ENCODE measurements around the gene NIPA2. TPM values are rescaled to one million over a fixed set of nuclear protein-coding genes. Genes with fewer than 3 reads are reported as not detected.

NIPA2 gene
- total and polyA plus RNA-seq, 4 donors, result 11.7 to 31.6 (median 20.9) TPM

GRCh38 chr15:22839046-22839695 is 705 bp downstream of the NIPA2 start:
- Histone ChIP-seq H3K4me1 (ENCODE audit: control insufficient read depth in 4 of 4, insufficient read depth in 4 of 4, low read length in 3 of 4) (peaks cover 0 to 8% (median 3%) of the 10 kb centered on the region in 4 donors), H3K36me3 (ENCODE audit: control insufficient read depth in 4 of 4, insufficient read depth in 3 of 4, low read depth in 1 of 4, low read length in 3 of 4) (peaks cover 0 to 3% (median under 1%) of the 10 kb centered on the region in 4 donors), H3K27ac (ENCODE audit: low read depth in 1 of 2, low read length in 2 of 2) (peak overlapping the region; percentile 96 to 98), H3K9ac (ENCODE audit: low read depth in 1 of 2, low read length in 2 of 2) (peak overlapping the region; percentile 90 to 95), H3K4me3 (ENCODE audit: low read depth in 1 of 3, low read length in 3 of 3) (peak overlapping the region; percentile 87 to 98 (median 94)), H3K9me3 (ENCODE audit: control insufficient read depth in 4 of 4, low read length in 3 of 4) (no peaks in the 10 kb centered on the region), H3K27me3 (ENCODE audit: control insufficient read depth in 4 of 4, insufficient read depth in 4 of 4, low read length in 3 of 4) (no peaks in the 10 kb centered on the region)
- under 1% methylated on average over 16 of the region's 16 CpGs for WGBS
- no peak for TF ChIP-seq RAD21 (IDR thresholded peaks at IDR 0.05)
- TF ChIP-seq RXRA (IDR thresholded peaks at IDR 0.05), result no peak
- TF ChIP-seq FOXA1 (IDR thresholded peaks at IDR 0.05), result no peak
- TF ChIP-seq EGR1 (IDR thresholded peaks at IDR 0.05; ENCODE audit: low read depth in 2 of 2), result no peak
- no peak for TF ChIP-seq HNF4G (IDR thresholded peaks at IDR 0.05)
- DNase-seq (ENCODE audit: low spot score), result no peak

DNA sequence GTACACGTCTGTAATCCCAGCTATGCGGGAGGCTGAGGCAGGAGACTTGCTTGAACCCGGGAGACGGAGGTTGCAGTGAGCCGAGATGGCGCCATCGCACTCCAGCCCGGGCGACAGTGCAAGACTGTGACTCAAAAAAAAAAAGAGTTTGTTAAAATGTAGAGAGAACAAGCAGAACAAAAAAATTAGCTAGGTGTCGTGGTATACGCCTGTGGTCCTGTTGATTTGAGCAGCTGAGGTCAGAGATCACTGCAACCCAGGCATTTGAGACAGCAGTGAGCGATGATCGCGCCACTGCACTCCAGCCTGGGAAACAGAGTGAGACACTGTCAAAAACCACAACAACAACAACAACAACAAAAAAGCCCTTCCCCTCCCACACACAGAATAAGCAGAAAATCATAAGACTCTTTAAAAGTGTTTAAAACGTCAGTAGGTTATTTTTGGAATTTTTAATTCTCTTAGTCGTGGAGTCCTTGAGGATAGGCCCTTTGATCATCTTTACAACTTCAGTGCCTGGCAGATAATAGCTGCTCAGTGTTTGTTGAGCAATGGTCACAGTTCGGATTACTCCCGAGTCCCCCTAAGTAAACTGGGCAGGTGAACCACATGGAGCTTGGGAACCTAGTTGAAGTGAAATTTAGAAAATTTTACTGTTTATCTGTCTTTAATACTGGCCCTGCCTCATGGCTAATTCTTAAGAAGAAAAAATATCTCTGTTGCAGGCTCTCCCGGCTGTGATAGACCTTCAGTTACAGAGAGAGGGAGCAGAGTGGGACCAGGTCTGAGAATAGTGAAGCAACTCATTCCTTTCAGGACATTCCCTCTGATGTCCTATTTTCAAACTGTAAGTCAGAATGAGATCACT is 6.2 kb downstream of the NIPA2 start:
- no peak for DNase-seq (ENCODE audit: low spot score)
- Histone ChIP-seq H3K27ac (ENCODE audit: low read depth in 1 of 2, low read length in 2 of 2) (no peak overlapping the region), H3K9ac (ENCODE audit: low read depth in 1 of 2, low read length in 2 of 2) (no peak overlapping the region), H3K9me3 (ENCODE audit: control insufficient read depth in 4 of 4, low read length in 3 of 4) (no peaks in the 10 kb centered on the region), H3K4me1 (ENCODE audit: control insufficient read depth in 4 of 4, insufficient read depth in 4 of 4, low read length in 3 of 4) (peaks cover 0 to 4% (median 3%) of the 10 kb centered on the region in 4 donors), H3K4me3 (ENCODE audit: low read depth in 1 of 3, low read length in 3 of 3) (no peak overlapping the region), H3K36me3 (ENCODE audit: control insufficient read depth in 4 of 4, insufficient read depth in 3 of 4, low read depth in 1 of 4, low read length in 3 of 4) (peaks cover 5 to 19% (median 11%) of the 10 kb centered on the region in 4 donors), H3K27me3 (ENCODE audit: control insufficient read depth in 4 of 4, insufficient read depth in 4 of 4, low read length in 3 of 4) (no peaks in the 10 kb centered on the region)
- TF ChIP-seq, protein P1, sequence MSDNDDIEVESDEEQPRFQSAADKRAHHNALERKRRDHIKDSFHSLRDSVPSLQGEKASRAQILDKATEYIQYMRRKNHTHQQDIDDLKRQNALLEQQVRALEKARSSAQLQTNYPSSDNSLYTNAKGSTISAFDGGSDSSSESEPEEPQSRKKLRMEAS (IDR thresholded peaks at IDR 0.05), result no peak
- TF ChIP-seq ZBTB33 (IDR thresholded peaks at IDR 0.05) (no peak), YY1 (IDR thresholded peaks at IDR 0.05) (no peak), EGR1 (IDR thresholded peaks at IDR 0.05; ENCODE audit: low read depth in 2 of 2) (no peak)
- TF ChIP-seq, protein P2, sequence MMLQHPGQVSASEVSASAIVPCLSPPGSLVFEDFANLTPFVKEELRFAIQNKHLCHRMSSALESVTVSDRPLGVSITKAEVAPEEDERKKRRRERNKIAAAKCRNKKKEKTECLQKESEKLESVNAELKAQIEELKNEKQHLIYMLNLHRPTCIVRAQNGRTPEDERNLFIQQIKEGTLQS (IDR thresholded peaks at IDR 0.05), result no peak
- WGBS, result 87% methylated on average over 19 of the region's 19 CpGs

DNA sequence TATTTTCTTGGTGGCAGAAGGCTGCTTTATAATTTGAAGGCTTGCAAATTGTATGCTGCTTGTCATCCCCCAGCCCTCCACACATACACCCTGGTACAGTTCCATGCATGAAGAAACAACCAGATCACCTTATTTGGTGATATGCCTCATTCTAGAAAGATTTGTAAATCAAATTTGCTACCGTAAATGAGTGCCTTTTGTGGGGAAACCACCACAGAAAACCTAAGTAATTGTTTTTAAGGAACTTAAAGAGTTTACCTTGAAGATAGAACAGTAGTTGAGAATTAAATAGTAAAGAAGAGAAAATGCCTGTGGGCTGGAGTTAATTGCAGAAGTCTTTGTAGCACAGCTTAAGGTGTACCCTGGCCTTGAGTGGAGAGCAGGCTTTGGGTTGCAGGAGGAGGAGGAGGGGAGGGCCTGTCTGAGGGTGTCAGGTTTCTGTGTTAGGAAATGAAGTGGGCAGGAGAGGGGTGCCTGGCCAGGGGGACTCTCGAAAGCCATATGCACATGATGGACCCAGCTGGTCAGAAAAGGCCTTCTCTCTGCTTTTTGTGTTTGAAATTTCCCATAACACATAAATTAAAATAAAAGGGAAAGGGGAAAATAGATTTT is 6.9 kb downstream of the NIPA2 start:
- peaks cover 0 to 3% (median 0%) of the 10 kb centered on the region in 4 donors for H3K4me1 ChIP-seq (ENCODE audit: control insufficient read depth in 4 of 4, insufficient read depth in 4 of 4, low read length in 3 of 4)
- WGBS, result 87% methylated on average over 2 of the region's 2 CpGs
- TF ChIP-seq JUND (IDR thresholded peaks at IDR 0.05) (no peak), FOXA2 (IDR thresholded peaks at IDR 0.05) (no peak), ZBTB33 (IDR thresholded peaks at IDR 0.05) (no peak), FOXA1 (IDR thresholded peaks at IDR 0.05) (no peak), SP1 (IDR thresholded peaks at IDR 0.05) (no peak), RAD21 (IDR thresholded peaks at IDR 0.05) (no peak)
- H3K36me3 ChIP-seq (ENCODE audit: control insufficient read depth in 4 of 4, insufficient read depth in 3 of 4, low read depth in 1 of 4, low read length in 3 of 4), result peaks cover 5 to 20% (median 11%) of the 10 kb centered on the region in 4 donors
- DNase-seq (ENCODE audit: low spot score), result no peak
- no peaks in the 10 kb centered on the region for H3K9me3 ChIP-seq (ENCODE audit: control insufficient read depth in 4 of 4, low read length in 3 of 4)
- H3K27ac ChIP-seq (ENCODE audit: low read depth in 1 of 2, low read length in 2 of 2), result no peak overlapping the region
- no peak overlapping the region for H3K9ac ChIP-seq (ENCODE audit: low read depth in 1 of 2, low read length in 2 of 2)
- no peaks in the 10 kb centered on the region for H3K27me3 ChIP-seq (ENCODE audit: control insufficient read depth in 4 of 4, insufficient read depth in 4 of 4, low read length in 3 of 4)
- H3K4me3 ChIP-seq (ENCODE audit: low read depth in 1 of 3, low read length in 3 of 3), result no peak overlapping the region
